ENCODE data around the gene UBALD2. TPM values are rescaled to one million over a fixed set of nuclear protein-coding genes. Genes with fewer than 3 reads are reported as not detected.

Gene UBALD2
- total and polyA plus RNA-seq, 2 of the 8 experiments (the other 6 are each of a cell fraction or from before 2014, with no cell fraction given), result 17.8 to 22.6 TPM

DNA sequence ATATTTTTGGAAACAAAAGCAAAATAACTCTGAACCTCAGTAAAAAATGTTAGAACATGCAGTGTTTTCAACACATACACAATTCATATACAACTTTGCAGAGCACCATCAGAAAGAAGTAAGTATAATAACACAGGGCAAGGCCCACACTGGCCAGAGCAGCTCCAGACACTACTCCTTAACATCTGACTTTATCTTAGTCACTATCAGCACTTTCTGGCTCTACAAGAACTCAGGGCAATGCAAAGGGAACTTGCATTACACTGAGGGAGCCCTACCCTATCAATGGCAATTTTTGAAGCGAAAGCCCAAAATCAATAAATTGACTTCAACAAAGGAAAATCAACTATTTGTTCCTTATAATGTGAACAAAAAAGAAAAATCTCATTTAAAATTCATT, 41.3 kb upstream of the UBALD2 start:
- H2AFZ ChIP-seq (ENCODE audit: low read length), result no peak overlapping the region
- no peak overlapping the region for H3K4me3 ChIP-seq (ENCODE audit: extremely low read depth in 1 of 4, insufficient read depth in 2 of 4, low read depth in 3 of 4, low read length in 4 of 4)
- H3K18ac ChIP-seq (ENCODE audit: extremely low read depth, low read length), result no peak overlapping the region
- no peak overlapping the region for H3K56ac ChIP-seq (replicated peaks; ENCODE audit: insufficient read length, low read depth, low read length)
- H4K5ac ChIP-seq (ENCODE audit: insufficient read length, low read depth, low read length), result no peak overlapping the region
- FAIRE-seq (no peak), DNase-seq (ENCODE audit: low read depth in 1 of 2, low spot score in 2 of 2) (peak in 1 of 2 experiments; percentile 1)
- ChIA-PET POLR2A (ENCODE audit: partially characterized antibody) (no interaction called here), CTCF (ENCODE audit: partially characterized antibody) (interaction anchor here (1.0 to 2.5 kb wide), 2 partner anchors 18 to 55 kb away, joined by 4 to 11 read pairs; no protein-coding TSS in a partner anchor)
- no peak overlapping the region for H3K4me2 ChIP-seq (ENCODE audit: insufficient read depth in 1 of 2, low read depth in 2 of 2, low read length in 2 of 2)
- H3K14ac ChIP-seq (ENCODE audit: insufficient read length), result no peak overlapping the region
- no peak overlapping the region for H3K27ac ChIP-seq (ENCODE audit: low read depth, low read length)
- no peak overlapping the region for H2BK120ac ChIP-seq (replicated peaks; ENCODE audit: low read depth, low read length)
- peaks cover 0 to 2% (median 0%) of the 10 kb centered on the region in 4 experiments; a peak in 1 of 7 replicates for H3K4me1 ChIP-seq (replicated peaks in 1 of 4; ENCODE audit: control insufficient read depth in 3 of 4, insufficient read depth in 4 of 4, low read length in 3 of 4)
- no peaks in the 10 kb centered on the region for H3K27me3 ChIP-seq (replicated peaks in 1 of 4; ENCODE audit: control insufficient read depth in 3 of 4, extremely low read depth in 1 of 4, insufficient read depth in 3 of 4, low read length in 3 of 4)
- H2AK5ac ChIP-seq (ENCODE audit: low read depth, low read length), result no peak overlapping the region
- no peaks in the 10 kb centered on the region for H3K36me3 ChIP-seq (ENCODE audit: control insufficient read depth in 2 of 4, insufficient read depth in 4 of 4, low read length in 3 of 4)
- no peaks in the 10 kb centered on the region for H3K9me3 ChIP-seq (ENCODE audit: insufficient read depth in 2 of 2, low read depth in 1 of 2, low read length in 1 of 2)
- no peak overlapping the region for H2BK5ac ChIP-seq (ENCODE audit: low read depth, low read length)
- no peaks in the 10 kb centered on the region for H3K23me2 ChIP-seq (ENCODE audit: low read depth, low read length)
- no peaks in the 10 kb centered on the region for H4K20me1 ChIP-seq (replicated peaks in 1 of 2; ENCODE audit: control insufficient read depth in 1 of 2, insufficient read depth in 2 of 2, low read length in 2 of 2)
- no peak overlapping the region for H2BK12ac ChIP-seq (ENCODE audit: low read depth, low read length)
- no peak overlapping the region for H3K4ac ChIP-seq (replicated peaks; ENCODE audit: insufficient read length, low read depth, low read length)
- 89% methylated on average over 1 of the region's 1 CpG; no CpG with 5 or more reads in 1 of the 2 experiments for WGBS, 2 experiments (ENCODE audit: extremely low coverage in 1 of 2, insufficient coverage in 1 of 2, insufficient read length in 1 of 2, insufficient replicate concordance in 2 of 2, low coverage in 1 of 2, low lambda C conversion rate in 2 of 2, missing lambda C conversion rate in 1 of 2)
- H4K91ac ChIP-seq (replicated peaks; ENCODE audit: insufficient read length, low read length), result no peak overlapping the region
- no peak overlapping the region for H3K23ac ChIP-seq (ENCODE audit: insufficient read length)
- H3K79me2 ChIP-seq (ENCODE audit: control insufficient read depth in 1 of 2, insufficient read depth in 2 of 2, low read length in 2 of 2), result no peaks in the 10 kb centered on the region
- H2BK20ac ChIP-seq (ENCODE audit: low read length), result no peak overlapping the region
- no peaks in the 10 kb centered on the region for H3K79me1 ChIP-seq (ENCODE audit: low read depth, low read length)
- no peak overlapping the region for H3K9ac ChIP-seq (replicated peaks in 1 of 4; ENCODE audit: extremely low read depth in 1 of 4, low read depth in 3 of 4, low read length in 3 of 4)
- H2BK15ac ChIP-seq (ENCODE audit: low read length), result no peak overlapping the region
- no peak overlapping the region for H4K8ac ChIP-seq (ENCODE audit: extremely low read depth, insufficient read depth, low read length)
- TF ChIP-seq EGR1 (IDR thresholded peaks at IDR 0.05; ENCODE audit: borderline replicate concordance, low read depth, low read length) (no peak), JUN (IDR thresholded peaks at IDR 0.05; ENCODE audit: low read depth, low read length) (no peak), CEBPB (IDR thresholded peaks at IDR 0.05; ENCODE audit: low read depth, low read length) (no peak), POU5F1 (IDR thresholded peaks at IDR 0.05; ENCODE audit: low read depth, low read length) (no peak), CBX5 (IDR thresholded peaks at IDR 0.05; ENCODE audit: low read depth, low read length) (no peak), CBX8 (IDR thresholded peaks at IDR 0.05; ENCODE audit: borderline replicate concordance, low read depth, low read length) (no peak), SP1 (IDR thresholded peaks at IDR 0.05; ENCODE audit: low read depth, low read length) (no peak), ASH2L (IDR thresholded peaks at IDR 0.05; ENCODE audit: low read length) (no peak), FOSL1 (IDR thresholded peaks at IDR 0.05; ENCODE audit: insufficient read depth, low read depth, low read length) (no peak), SIN3A (conservative IDR thresholded peaks at IDR 0.05 in 1 of 2, IDR thresholded peaks at IDR 0.05 in 1 of 2; ENCODE audit: low read depth in 1 of 2, low read length in 2 of 2) (no peak), TAF7 (optimal IDR thresholded peaks at IDR 0.05; ENCODE audit: borderline replicate concordance, low read depth, low read length) (no peak), NANOG (IDR thresholded peaks at IDR 0.05; ENCODE audit: insufficient read depth, low read depth, low read length, poor library complexity, severe bottlenecking) (no peak), TCF12 (IDR thresholded peaks at IDR 0.05; ENCODE audit: low read depth, low read length) (no peak), SIRT6 (IDR thresholded peaks at IDR 0.05; ENCODE audit: low read length) (no peak), BRCA1 (IDR thresholded peaks at IDR 0.05; ENCODE audit: low read depth, low read length) (no peak), CREB1 (IDR thresholded peaks at IDR 0.05) (no peak)

Data from H1 (cell line).